ENCODE data around the gene METTL16.

- TF ChIP-seq CTCF (IDR thresholded peaks at IDR 0.05) (no peak), POLR2A (IDR thresholded peaks at IDR 0.05) (peak in 1 of 2 donors; percentile 77)
Measured at GRCh38 chr17:2400877-2401425, 110.7 kb downstream of the METTL16 start, which contains the start of gene MNT.

Data from thyroid gland (tissue), 4 donors.